ENCODE data around the gene KRT16. TPM values are rescaled to one million over a fixed set of nuclear protein-coding genes. Genes with fewer than 3 reads are reported as not detected.
A peak's percentile ranks its signal among the peaks of the same experiment; 100 is the strongest.

Gene KRT16
- polyA plus RNA-seq, 1 donor (not counting 4 experiments of a cell fraction or from before 2014, with no cell fraction given): 1,851 TPM

GRCh38 chr17:41651625-41652460 lies 39.3 kb upstream of the KRT16 start:
- DNase-seq (ENCODE audit: low read depth, low spot score): no peak
- Histone ChIP-seq H3K9me3 (ENCODE audit: control insufficient read depth, low read depth, low read length) (no peaks in the 10 kb centered on the region), H3K27ac (ENCODE audit: control insufficient read depth, insufficient read depth, low read length) (peak overlapping the region; percentile 100), H3K36me3 (ENCODE audit: control insufficient read depth in 2 of 2, extremely low read depth in 1 of 2, insufficient read depth in 2 of 2, low read length in 2 of 2) (no peaks in the 10 kb centered on the region), H2AFZ (ENCODE audit: control insufficient read depth, low read length) (no peak overlapping the region), H3K9me1 (ENCODE audit: control insufficient read depth, extremely low read depth, insufficient read depth, low read length) (peaks cover 2% of the 10 kb centered on the region), H3K79me2 (ENCODE audit: control insufficient read depth, insufficient read depth, low read length) (peaks cover 3% of the 10 kb centered on the region), H3K4me3 (ENCODE audit: control insufficient read depth in 2 of 3, extremely low read depth in 1 of 3, insufficient read depth in 2 of 3, low read depth in 1 of 3, low read length in 3 of 3) (no peak overlapping the region), H3K4me1 (ENCODE audit: control insufficient read depth, extremely low read depth, insufficient read depth, low read length) (peaks cover 86% of the 10 kb centered on the region), H3K9ac (ENCODE audit: control insufficient read depth, extremely low read depth, insufficient read depth, low read length) (peak overlapping the region; percentile 92), H3K4me2 (ENCODE audit: control insufficient read depth, extremely low read depth, insufficient read depth, low read depth, low read length) (peak overlapping the region; percentile 58), H3K27me3 (ENCODE audit: control insufficient read depth, extremely low read depth, insufficient read depth, low read length) (no peaks in the 10 kb centered on the region), H4K20me1 (ENCODE audit: control insufficient read depth, extremely low read depth, insufficient read depth, low read length) (no peaks in the 10 kb centered on the region)
- TF ChIP-seq CTCF (optimal IDR thresholded peaks at IDR 0.05 in 1 of 3, IDR thresholded peaks at IDR 0.05 in 1 of 3, conservative IDR thresholded peaks at IDR 0.05 in 1 of 3; ENCODE audit: extremely low read depth in 1 of 3, insufficient read depth in 2 of 3, low read length in 3 of 3): no peak
- no peak for TF ChIP-seq EZH2 (IDR thresholded peaks at IDR 0.05; ENCODE audit: low read length)
- dilution Hi-C loops (cut with MboI; ENCODE audit: extremely low pct_ligation_motif_present, low sequenced_read_pairs): no loop called here
- peak; percentile 92 for FAIRE-seq

- H3K36me3 ChIP-seq (ENCODE audit: control insufficient read depth in 2 of 2, extremely low read depth in 1 of 2, insufficient read depth in 2 of 2, low read length in 2 of 2): no peaks in the 10 kb centered on the region
- DNase-seq (ENCODE audit: low read depth, low spot score) (no peak), FAIRE-seq (no peak)
- no peaks in the 10 kb centered on the region for H3K27me3 ChIP-seq (ENCODE audit: control insufficient read depth, extremely low read depth, insufficient read depth, low read length)
- peak overlapping the region; percentile 100 for H3K27ac ChIP-seq (ENCODE audit: control insufficient read depth, insufficient read depth, low read length)
- H3K4me3 ChIP-seq (ENCODE audit: control insufficient read depth in 2 of 3, extremely low read depth in 1 of 3, insufficient read depth in 2 of 3, low read depth in 1 of 3, low read length in 3 of 3): no peak overlapping the region
- peaks cover 3% of the 10 kb centered on the region for H3K79me2 ChIP-seq (ENCODE audit: control insufficient read depth, insufficient read depth, low read length)
- dilution Hi-C loops (cut with MboI; ENCODE audit: extremely low pct_ligation_motif_present, low sequenced_read_pairs): no loop called here
- no peak for TF ChIP-seq EZH2 (IDR thresholded peaks at IDR 0.05; ENCODE audit: low read length)
- no peak for TF ChIP-seq CTCF (optimal IDR thresholded peaks at IDR 0.05 in 1 of 3, IDR thresholded peaks at IDR 0.05 in 1 of 3, conservative IDR thresholded peaks at IDR 0.05 in 1 of 3; ENCODE audit: extremely low read depth in 1 of 3, insufficient read depth in 2 of 3, low read length in 3 of 3)
- H3K9me3 ChIP-seq (ENCODE audit: control insufficient read depth, low read depth, low read length): no peaks in the 10 kb centered on the region
- H3K4me1 ChIP-seq (ENCODE audit: control insufficient read depth, extremely low read depth, insufficient read depth, low read length): peaks cover 80% of the 10 kb centered on the region
- H2AFZ ChIP-seq (ENCODE audit: control insufficient read depth, low read length): no peak overlapping the region
- no peaks in the 10 kb centered on the region for H3K9me1 ChIP-seq (ENCODE audit: control insufficient read depth, extremely low read depth, insufficient read depth, low read length)
- H3K4me2 ChIP-seq (ENCODE audit: control insufficient read depth, extremely low read depth, insufficient read depth, low read depth, low read length): peak overlapping the region; percentile 58
- peak overlapping the region; percentile 92 for H3K9ac ChIP-seq (ENCODE audit: control insufficient read depth, extremely low read depth, insufficient read depth, low read length)
- no peaks in the 10 kb centered on the region for H4K20me1 ChIP-seq (ENCODE audit: control insufficient read depth, extremely low read depth, insufficient read depth, low read length)
Observed at GRCh38 chr17:41650794-41651624, 38.4 kb upstream of the KRT16 start.
